A549 (cell line): Measurements from ENCODE around the gene C2CD3.

Experiments
- CHD2 ChIP-seq: fragments of 150-350 bp; IDR thresholded peaks from 2 replicates; pipeline ENCODE4 v1.6.1; 2014; ENCODE audit warnings: low read length; ENCODE audit not compliant: partially characterized antibody
- EP300 ChIP-seq, 2 experiments: fragments of >200 bp; sonication (Bioruptor Twin); formaldehyde crosslinking; IDR thresholded peaks; 2 replicates in 1 of 2; 3 replicates in 1 of 2; pipeline ENCODE4 v1.6.1; 2016 to 2017
- KDM1A ChIP-seq: fragments of 200-600 bp; sonication (generic); IDR thresholded peaks from 2 replicates; pipeline ENCODE4 v1.6.1; 2016; ENCODE audit warnings: low read depth, mild to moderate bottlenecking
- MYC ChIP-seq: IDR thresholded peaks from 2 replicates; pipeline ENCODE4 v1.6.1; 2012; ENCODE audit warnings: mild to moderate bottlenecking, inconsistent platforms, low read length, improper control_type of control experiment, borderline replicate concordance
- NR3C1 ChIP-seq: fragments of >200 bp; sonication (Bioruptor Twin); formaldehyde crosslinking; IDR thresholded peaks from 3 replicates; pipeline ENCODE4 v1.6.1; 2017
- POLR2A ChIP-seq: IDR thresholded peaks from 2 replicates; pipeline ENCODE4 v1.6.1; 2012; ENCODE audit warnings: mild to moderate bottlenecking, low read length
- RCOR1 ChIP-seq: fragments of 150-350 bp; IDR thresholded peaks from 2 replicates; pipeline ENCODE4 v1.6.1; 2014; ENCODE audit warnings: antibody characterized with exemption, low read length, low read depth
- RNF2 ChIP-seq: fragments of 200-600 bp; sonication (generic); IDR thresholded peaks from 2 replicates; pipeline ENCODE4 v1.6.1; 2016; ENCODE audit warnings: low read depth, mild to moderate bottlenecking, antibody characterized with exemption, moderate library complexity, borderline replicate concordance
- SMC3 ChIP-seq: fragments of >200 bp; sonication (Bioruptor Twin); formaldehyde crosslinking; IDR thresholded peaks from 3 replicates; pipeline ENCODE4 v1.6.1; 2018; ENCODE audit warnings: inconsistent platforms
- TF ChIP-seq, protein P1 (sequence below): fragments of >200 bp; sonication (Bioruptor Twin); formaldehyde crosslinking; IDR thresholded peaks from 3 replicates; pipeline ENCODE4 v1.5.1; 2016
- TF ChIP-seq, protein P2 (sequence below): IDR thresholded peaks from 2 replicates; pipeline ENCODE4 v1.6.1; 2012; ENCODE audit warnings: low read depth, borderline replicate concordance

DNA sequence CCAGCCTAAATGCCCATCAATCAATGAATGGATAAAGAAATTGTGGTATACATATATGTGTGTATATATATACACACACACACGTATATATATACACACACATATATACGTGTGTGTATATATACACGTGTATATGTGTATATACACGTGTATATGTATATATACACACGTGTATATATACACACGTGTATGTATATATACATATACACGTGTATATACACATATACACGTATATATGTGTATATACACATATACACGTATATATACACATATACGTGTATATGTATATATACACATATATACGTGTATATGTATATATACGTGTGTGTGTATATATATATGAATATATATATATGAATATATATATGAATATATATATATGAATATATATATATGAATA, 54.1 kb downstream of the C2CD3 start:
- TF ChIP-seq SMC3 (no peak), POLR2A (no peak), NR3C1 (no peak), RCOR1 (no peak), RNF2 (no peak), EP300 (IDR thresholded peaks at IDR 0.05) (no peak), CHD2 (no peak), MYC (no peak), KDM1A (no peak)
- TF ChIP-seq, protein P1, sequence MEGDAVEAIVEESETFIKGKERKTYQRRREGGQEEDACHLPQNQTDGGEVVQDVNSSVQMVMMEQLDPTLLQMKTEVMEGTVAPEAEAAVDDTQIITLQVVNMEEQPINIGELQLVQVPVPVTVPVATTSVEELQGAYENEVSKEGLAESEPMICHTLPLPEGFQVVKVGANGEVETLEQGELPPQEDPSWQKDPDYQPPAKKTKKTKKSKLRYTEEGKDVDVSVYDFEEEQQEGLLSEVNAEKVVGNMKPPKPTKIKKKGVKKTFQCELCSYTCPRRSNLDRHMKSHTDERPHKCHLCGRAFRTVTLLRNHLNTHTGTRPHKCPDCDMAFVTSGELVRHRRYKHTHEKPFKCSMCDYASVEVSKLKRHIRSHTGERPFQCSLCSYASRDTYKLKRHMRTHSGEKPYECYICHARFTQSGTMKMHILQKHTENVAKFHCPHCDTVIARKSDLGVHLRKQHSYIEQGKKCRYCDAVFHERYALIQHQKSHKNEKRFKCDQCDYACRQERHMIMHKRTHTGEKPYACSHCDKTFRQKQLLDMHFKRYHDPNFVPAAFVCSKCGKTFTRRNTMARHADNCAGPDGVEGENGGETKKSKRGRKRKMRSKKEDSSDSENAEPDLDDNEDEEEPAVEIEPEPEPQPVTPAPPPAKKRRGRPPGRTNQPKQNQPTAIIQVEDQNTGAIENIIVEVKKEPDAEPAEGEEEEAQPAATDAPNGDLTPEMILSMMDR: no peak
- TF ChIP-seq, protein P2, sequence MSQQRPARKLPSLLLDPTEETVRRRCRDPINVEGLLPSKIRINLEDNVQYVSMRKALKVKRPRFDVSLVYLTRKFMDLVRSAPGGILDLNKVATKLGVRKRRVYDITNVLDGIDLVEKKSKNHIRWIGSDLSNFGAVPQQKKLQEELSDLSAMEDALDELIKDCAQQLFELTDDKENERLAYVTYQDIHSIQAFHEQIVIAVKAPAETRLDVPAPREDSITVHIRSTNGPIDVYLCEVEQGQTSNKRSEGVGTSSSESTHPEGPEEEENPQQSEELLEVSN: no peak
